Limb (tissue), 2 donors: ENCODE results near the gene SKIC8.
"Not testable (repeated sequence)": the region's sequence is repeated elsewhere in the genome, so short reads cannot be mapped to it uniquely, and the experiment has no call there.

Experiments used
- DNase-seq, 2 donors: peaks; one replicate each; pipeline ENCODE4 v3.0.0-alpha.2; 2016; ENCODE audit errors: extremely low spot score in 2 of 2

Gene SKIC8

GRCh38 chr15:78256044-78256437 lies 43.4 kb downstream of the SKIC8 start:
- DNase-seq: no peak

GRCh38 chr15:78255421-78256043 lies 43.9 kb downstream of the SKIC8 start:
- no peak for DNase-seq

GRCh38 chr15:78251136-78251535 lies 48.3 kb downstream of the SKIC8 start:
- DNase-seq: no peak

GRCh38 chr15:78249131-78249530 lies 50.3 kb downstream of the SKIC8 start:
- no peak for DNase-seq

GRCh38 chr15:78247911-78248310 lies 51.5 kb downstream of the SKIC8 start:
- DNase-seq: no peak

GRCh38 chr15:78245976-78246620 lies 53.3 kb downstream of the SKIC8 start:
- not testable (repeated sequence) for DNase-seq

- DNase-seq: not testable (repeated sequence)
Measured at GRCh38 chr15:78245392-78245791, 54.0 kb downstream of the SKIC8 start.

GRCh38 chr15:78244893-78245292 lies 54.5 kb downstream of the SKIC8 start:
- no peak for DNase-seq

- no peak for DNase-seq
Measured at GRCh38 chr15:78244101-78244500, 55.3 kb downstream of the SKIC8 start.

GRCh38 chr15:78243491-78243941 lies 55.9 kb downstream of the SKIC8 start:
- peak in 1 of 2 donors; percentile 44 for DNase-seq

- no peak for DNase-seq
Measured at GRCh38 chr15:78243058-78243457, 56.4 kb downstream of the SKIC8 start.

- DNase-seq: no peak
Measured at GRCh38 chr15:78242128-78242527, 57.3 kb downstream of the SKIC8 start.

GRCh38 chr15:78241017-78241416 lies 58.4 kb downstream of the SKIC8 start:
- DNase-seq: peak; percentile 71 to 93

- no peak for DNase-seq
Measured at GRCh38 chr15:78239811-78240210, 59.6 kb downstream of the SKIC8 start.

GRCh38 chr15:78237146-78237545 lies 62.3 kb downstream of the SKIC8 start:
- DNase-seq: no peak

GRCh38 chr15:78236491-78236890 lies 62.9 kb downstream of the SKIC8 start:
- DNase-seq: no peak

- DNase-seq: no peak
Measured at GRCh38 chr15:78234515-78235040, 64.8 kb downstream of the SKIC8 start, which contains the start of gene ACSBG1. ACSBG1 (minus strand) TSS chr15:78234565; CDS start chr15:78234501, 64 bp downstream.

GRCh38 chr15:78233496-78233895 lies 65.9 kb downstream of the SKIC8 start:
- DNase-seq: no peak
